T follicular helper cell (primary cell): ENCODE measurements around the gene COQ10B.
"Not testable (repeated sequence)": the region's sequence is repeated elsewhere in the genome, so short reads cannot be mapped to it uniquely, and the experiment has no call there.

Experiments used
- DNase-seq: peaks from one replicate; pipeline ENCODE4 v3.0.0-alpha.2; 2020; ENCODE audit warnings: low read depth

Gene COQ10B

DNA sequence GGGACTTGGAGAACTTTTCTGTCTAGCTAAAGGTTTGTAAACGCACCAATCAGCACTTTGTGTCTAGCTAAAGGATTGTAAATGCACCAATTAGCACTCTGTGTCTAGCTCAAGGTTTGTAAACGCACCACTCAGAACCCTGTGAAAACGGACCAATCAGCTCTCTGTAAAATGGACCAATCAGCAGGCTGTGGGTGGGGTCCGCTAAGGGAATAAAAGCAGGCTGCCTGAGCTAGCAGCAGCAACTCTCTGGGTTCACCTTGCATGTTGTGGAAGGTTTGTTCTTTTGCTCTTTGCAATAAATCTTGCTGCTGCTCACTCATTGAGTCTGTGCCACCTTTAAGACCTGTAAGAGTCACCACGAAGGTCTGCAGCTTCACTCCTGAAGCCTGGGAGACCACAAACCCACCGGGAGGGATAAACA lies 2.4 kb upstream of the COQ10B start:
- DNase-seq = not testable (repeated sequence)

DNA sequence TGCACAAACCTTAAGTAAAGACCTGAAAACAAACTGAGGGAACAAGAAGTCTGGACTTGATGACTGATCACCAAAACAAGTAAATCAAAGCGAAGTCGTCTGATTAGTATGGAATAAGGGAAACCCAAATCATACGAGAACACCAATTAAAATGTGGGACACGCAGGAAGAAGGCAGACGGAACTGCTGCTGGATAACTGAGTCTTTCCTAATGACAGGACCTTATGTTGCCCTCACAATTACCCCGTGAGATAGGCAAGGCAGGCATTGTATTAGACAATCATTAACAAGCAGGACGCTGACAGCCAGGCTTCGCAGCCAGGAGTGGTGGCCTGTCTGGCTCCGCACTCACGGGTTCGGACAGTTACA lies 614 bp upstream of the COQ10B start:
- DNase-seq = no peak

DNA sequence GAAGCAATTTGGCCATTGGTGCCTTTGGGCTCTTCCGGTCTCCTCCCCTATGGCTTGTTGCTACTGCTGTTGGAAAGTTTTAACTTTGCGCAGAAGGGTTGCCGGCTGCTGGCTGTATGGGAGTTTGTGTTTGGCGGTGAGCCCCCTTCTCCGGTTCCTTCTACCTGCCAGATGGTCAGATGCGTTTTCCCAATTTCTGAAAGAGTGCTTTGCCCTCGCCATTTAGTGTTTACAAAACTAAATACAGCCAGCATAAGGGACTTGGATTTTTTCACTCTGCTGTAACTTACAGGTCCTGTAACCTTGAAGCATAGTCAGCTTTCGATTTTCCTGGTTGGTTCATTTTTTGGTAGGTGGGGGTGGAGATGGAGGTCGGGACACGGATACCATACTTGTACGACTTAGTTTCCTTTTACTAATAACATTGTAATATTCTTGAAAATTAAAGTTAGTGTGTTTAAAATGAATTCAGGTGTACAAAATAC lies 604 bp downstream of the COQ10B start:
- DNase-seq = no peak

DNA sequence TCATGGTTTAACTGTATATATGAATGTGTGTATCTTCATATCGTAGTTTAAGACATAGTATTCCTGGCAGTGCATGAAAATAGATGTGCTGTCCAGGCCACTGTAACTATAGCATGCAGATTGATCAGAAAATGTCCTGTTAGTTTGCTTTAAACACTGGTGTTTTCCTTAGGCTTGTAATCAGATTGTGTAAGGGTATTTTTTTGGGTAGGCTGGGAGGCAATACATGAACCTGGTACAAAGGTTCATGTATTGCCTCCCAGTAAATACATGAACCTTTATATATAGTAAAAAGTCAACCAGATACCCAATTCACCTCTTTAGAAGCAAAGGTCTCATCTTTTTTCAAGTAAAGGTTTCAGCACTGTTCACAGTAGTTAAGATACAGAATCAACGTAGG lies 1.6 kb downstream of the COQ10B start:
- DNase-seq = no peak

DNA sequence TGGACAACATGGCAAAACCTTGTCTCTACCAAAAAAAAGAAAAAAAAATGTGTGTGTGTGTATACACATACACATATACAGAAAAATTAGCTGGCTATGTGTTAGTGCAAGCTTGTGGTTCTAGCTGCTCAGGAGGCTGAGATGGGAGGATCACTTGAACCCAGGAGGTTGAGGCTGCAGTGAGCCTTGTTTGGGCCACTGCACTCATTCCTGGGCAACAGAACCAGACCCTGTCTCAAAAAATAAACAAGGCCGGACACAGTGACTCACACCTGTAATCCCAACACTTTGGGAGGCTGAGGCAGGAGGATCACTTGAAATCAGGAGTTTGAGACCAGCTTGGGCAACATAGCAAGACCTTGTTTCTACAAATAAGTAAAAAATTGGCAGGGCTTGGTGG lies 2.1 kb downstream of the COQ10B start:
- DNase-seq = no peak

DNA sequence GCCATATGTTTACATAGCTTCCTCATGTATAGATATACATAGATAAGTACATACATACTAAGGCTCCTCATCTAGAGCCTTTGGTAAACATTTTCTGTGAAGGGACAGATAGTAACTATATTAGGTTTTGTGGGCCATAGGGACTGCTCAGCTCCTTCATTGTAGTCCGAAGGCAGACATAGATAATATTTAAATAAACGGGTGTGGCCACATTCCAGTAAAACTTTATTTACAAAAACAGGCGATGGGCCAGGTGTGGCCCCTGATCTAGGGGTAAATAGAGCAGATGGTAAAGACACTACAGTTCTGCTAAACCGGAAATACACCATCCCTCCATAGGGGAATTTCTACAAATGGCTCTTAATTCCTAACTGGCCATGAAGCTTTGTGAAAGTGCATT lies 7.3 kb downstream of the COQ10B start:
- DNase-seq = no peak

- DNase-seq = no peak
Observed at GRCh38 chr2:197461057-197461456, 7.7 kb downstream of the COQ10B start.

DNA sequence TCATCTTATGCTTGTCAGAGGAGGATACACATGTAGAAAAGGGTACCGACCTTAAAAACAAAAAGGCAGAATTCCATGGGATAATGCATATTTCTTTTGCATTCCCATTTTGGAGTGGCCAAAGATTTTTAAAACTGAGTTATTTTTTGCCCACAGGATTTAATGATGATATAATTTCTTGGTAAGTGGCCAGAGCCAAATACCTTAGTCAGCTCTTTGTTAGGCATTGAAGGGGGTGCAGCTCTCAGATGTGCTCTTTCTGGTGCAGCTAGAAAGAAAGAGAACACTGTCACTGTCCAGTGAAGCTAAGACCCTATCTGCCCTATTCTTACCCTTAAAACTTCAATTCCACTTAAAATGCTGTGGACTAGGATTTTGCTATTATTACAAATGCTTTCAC lies 10.8 kb downstream of the COQ10B start:
- no peak for DNase-seq

DNA sequence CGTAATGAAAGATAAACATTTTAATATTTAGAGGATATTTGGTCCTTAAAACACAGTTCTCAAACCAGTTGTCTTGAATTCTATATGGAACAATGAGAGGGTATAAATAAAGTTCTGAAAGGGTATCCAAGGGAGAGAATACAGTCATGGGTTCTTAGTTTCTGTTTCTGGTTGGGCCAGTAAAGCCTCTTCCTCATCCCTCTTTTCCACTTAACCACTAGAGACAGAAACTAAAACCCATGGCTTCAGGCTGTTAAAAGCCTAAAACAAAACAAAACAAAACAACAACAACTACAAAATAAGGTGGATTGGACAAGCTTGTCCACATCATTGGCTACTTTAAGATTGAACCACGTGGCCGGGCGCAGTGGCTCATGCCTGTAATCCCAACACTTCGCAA lies 18.8 kb downstream of the COQ10B start:
- DNase-seq = no peak

GRCh38 chr2:197477797-197478196 lies 24.4 kb downstream of the COQ10B start:
- DNase-seq = no peak

GRCh38 chr2:197480165-197481036 lies 27.0 kb downstream of the COQ10B start:
- DNase-seq = no peak

GRCh38 chr2:197484248-197484647 lies 30.9 kb downstream of the COQ10B start:
- not testable (repeated sequence) for DNase-seq

DNA sequence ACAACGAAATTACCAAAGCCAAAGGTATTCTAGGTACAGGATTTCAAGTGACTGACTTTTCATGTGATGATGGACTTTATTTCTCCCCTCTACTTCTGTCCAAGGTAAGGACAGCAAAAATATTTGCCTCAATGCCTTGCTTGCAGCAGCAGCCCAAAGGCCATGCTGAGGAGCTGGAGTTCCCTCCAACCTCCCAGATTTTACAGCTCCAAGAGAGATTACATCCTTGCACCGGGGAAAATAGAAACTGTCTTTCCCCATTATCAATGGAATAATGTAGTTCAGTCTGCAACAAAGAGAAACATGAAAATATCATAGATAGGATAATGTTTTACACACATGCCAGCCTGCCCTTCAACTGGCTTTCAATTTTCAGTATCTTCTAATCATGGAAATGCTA lies 32.8 kb downstream of the COQ10B start:
- no peak for DNase-seq

GRCh38 chr2:197487385-197487784 lies 34.0 kb downstream of the COQ10B start:
- no peak for DNase-seq

- DNase-seq = no peak
Observed at GRCh38 chr2:197495433-197496134, 42.2 kb downstream of the COQ10B start.

- no peak for DNase-seq
Observed at GRCh38 chr2:197496695-197497094, 43.3 kb downstream of the COQ10B start.

DNA sequence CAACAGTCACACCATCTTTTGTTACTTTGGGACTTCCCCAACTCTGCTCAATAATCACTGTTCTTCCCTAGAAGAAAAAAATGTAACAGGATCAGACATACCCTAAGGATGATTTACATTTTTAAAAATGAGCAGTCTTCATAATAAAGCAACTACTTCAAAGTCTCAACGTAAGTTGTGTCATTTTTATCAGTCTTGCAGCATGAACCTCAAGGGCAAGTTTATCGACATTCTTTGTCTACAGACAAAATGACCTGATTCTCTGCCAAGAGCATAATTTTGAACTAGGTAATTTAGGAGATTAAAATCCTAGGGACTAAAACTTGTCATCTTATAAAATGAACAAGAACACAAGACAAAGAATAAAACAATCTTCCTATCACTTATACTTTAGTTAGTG lies 44.0 kb downstream of the COQ10B start:
- no peak for DNase-seq

DNA sequence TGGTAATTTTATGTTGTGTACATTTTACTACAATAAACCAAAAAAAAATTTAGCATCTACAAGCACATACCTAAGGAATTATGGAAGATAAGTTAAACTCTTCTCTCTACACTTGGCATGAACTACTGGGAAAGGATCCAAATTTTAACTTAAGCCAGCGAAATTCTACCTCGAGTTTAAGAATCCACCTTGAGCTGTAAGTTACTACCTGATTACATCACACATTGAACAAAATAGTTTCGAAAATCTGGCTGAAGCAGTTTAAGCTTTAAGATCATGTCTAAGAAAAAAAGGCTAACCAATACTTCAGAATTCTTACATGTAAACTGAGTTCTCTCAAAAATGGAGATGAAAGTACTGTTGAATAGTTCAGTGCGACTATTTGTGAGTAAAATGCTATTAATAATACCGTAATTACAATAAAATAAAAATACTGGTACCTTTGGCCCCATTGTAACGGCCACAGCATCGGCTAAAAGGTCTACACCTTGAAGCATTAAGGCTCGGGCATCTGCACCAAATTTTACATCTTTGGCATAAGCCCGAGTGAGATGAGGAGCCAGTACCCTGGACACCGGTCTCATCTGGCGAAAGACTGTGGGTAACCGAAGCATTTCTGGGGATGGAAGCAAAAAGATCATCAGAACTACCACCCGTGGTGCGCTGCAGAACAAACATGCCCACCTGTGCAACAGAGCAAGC lies 45.0 kb downstream of the COQ10B start:
- no peak for DNase-seq

DNA sequence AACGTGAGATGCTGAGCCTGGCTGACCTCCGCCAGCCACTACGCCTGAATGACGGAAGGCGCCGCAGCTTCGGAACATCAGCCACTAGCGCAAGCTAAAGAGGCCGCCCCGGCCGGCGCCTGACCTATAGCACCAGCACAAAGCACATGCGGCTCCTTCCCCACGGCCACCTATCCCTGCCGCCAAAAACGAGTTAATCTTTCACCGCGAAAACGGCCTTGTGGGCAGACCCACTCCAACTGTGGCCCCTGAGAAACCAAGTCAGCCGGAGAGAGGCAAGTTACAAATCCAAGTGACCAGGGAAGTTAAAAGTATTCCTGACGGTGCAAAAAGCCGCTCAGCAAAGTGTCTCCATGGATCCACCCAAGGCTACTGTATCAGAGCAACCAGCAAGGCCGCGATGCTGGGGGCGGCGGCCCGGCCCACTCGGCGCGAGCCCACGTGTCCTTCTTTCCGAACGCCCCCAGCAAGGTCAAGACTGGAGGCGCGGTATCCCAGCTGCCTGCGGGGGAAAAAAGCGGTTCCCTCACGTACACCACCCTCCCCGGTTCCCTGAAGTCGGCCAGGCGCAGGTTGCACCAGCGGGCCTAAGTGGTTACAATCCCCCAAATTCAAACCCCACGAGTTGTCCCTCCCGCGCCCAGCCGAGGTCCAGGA lies 45.7 kb downstream of the COQ10B start:
- DNase-seq = peak; percentile 20

- DNase-seq = peak; percentile 94
Observed at GRCh38 chr2:197499594-197500502, 46.5 kb downstream of the COQ10B start, which contains the start of the genes HSPD1 and HSPE1. Gene HSPD1 (minus strand): TSS chr2:197499840. CDS start chr2:197498848, 992 bp downstream. Gene HSPE1 (plus strand): TSS chr2:197500379. CDS start chr2:197500437, 58 bp downstream.
